ENCODE data around the gene TBC1D28.
"Not testable (repeated sequence)": the region's sequence is repeated elsewhere in the genome, so short reads cannot be mapped to it uniquely, and the experiment has no call there.

TBC1D28 gene

DNA sequence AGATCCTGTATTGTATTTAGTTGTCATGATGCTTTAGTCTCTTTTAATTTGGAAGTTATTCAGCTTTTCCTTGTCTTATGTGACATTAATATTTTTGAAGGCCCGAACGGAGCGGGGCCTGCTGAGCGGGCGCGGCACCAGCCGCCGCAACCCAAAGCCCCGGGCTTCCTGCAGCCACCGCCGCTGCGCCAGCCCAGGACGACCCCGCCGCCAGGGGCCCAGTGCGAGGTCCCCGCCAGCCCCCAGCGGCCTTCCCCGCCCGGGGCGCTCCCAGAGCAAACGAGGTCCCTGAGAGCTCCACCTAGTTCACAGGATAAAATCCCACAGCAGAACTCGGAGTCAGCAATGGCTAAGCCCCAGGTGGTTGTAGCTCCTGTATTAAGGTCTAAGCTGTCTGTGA is 5.9 kb upstream of the TBC1D28 start:
- H3K4me3 ChIP-seq (ENCODE audit: low read depth, low read length); H3K27ac ChIP-seq (ENCODE audit: low read depth, low read length); H3K4me1 ChIP-seq (ENCODE audit: control insufficient read depth, insufficient read depth, low read length, unreplicated experiment); H3K27me3 ChIP-seq (ENCODE audit: insufficient read depth, low read length); H2AFZ ChIP-seq (ENCODE audit: low read length, unreplicated experiment); H3K36me3 ChIP-seq (ENCODE audit: insufficient read depth, low read length); H3K79me2 ChIP-seq (ENCODE audit: control insufficient read depth, insufficient read depth, low read length, unreplicated experiment): not testable (repeated sequence)

- not testable (repeated sequence) for H3K4me1 ChIP-seq (ENCODE audit: control insufficient read depth, insufficient read depth, low read length, unreplicated experiment); H2AFZ ChIP-seq (ENCODE audit: low read length, unreplicated experiment); H3K79me2 ChIP-seq (ENCODE audit: control insufficient read depth, insufficient read depth, low read length, unreplicated experiment); H3K27me3 ChIP-seq (ENCODE audit: insufficient read depth, low read length); H3K4me3 ChIP-seq (ENCODE audit: low read depth, low read length); H3K36me3 ChIP-seq (ENCODE audit: insufficient read depth, low read length); H3K27ac ChIP-seq (ENCODE audit: low read depth, low read length)
These were observed 1.1 kb downstream of the TBC1D28 start for GRCh38 chr17:18643124-18643523.

- not testable (repeated sequence) for H3K27me3 ChIP-seq (ENCODE audit: insufficient read depth, low read length); H3K4me1 ChIP-seq (ENCODE audit: control insufficient read depth, insufficient read depth, low read length, unreplicated experiment); H3K79me2 ChIP-seq (ENCODE audit: control insufficient read depth, insufficient read depth, low read length, unreplicated experiment); H2AFZ ChIP-seq (ENCODE audit: low read length, unreplicated experiment); H3K36me3 ChIP-seq (ENCODE audit: insufficient read depth, low read length); H3K27ac ChIP-seq (ENCODE audit: low read depth, low read length); H3K4me3 ChIP-seq (ENCODE audit: low read depth, low read length)
These were observed 5.8 kb downstream of the TBC1D28 start for GRCh38 chr17:18638357-18638756.

- not testable (repeated sequence) for H3K36me3 ChIP-seq (ENCODE audit: insufficient read depth, low read length); H3K27me3 ChIP-seq (ENCODE audit: insufficient read depth, low read length); H3K4me1 ChIP-seq (ENCODE audit: control insufficient read depth, insufficient read depth, low read length, unreplicated experiment); H3K4me3 ChIP-seq (ENCODE audit: low read depth, low read length); H2AFZ ChIP-seq (ENCODE audit: low read length, unreplicated experiment); H3K27ac ChIP-seq (ENCODE audit: low read depth, low read length); H3K79me2 ChIP-seq (ENCODE audit: control insufficient read depth, insufficient read depth, low read length, unreplicated experiment)
These were observed 8.0 kb downstream of the TBC1D28 start for GRCh38 chr17:18636237-18636636.

DNA sequence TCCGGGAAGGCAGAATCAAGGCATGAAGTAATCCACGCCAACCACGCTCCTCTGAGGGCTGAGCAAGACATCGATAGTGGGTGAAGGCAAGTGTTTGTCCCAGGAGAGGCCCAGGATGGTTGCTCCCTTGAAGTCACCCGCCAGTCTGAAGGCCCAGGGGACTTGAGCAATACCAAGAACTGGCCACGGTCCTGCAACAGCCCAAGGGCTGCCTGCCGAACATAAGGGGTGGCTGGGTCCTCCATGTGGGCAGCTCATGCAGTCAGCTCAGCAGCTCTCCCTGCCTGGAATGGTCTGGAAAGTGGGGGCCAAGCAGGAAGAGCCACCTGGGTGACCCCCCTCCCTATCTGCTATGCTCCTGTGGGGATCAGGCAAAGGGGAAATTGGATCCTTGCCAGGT is 8.4 kb downstream of the TBC1D28 start:
- H2AFZ ChIP-seq (ENCODE audit: low read length, unreplicated experiment); H3K4me1 ChIP-seq (ENCODE audit: control insufficient read depth, insufficient read depth, low read length, unreplicated experiment); H3K4me3 ChIP-seq (ENCODE audit: low read depth, low read length); H3K27ac ChIP-seq (ENCODE audit: low read depth, low read length); H3K36me3 ChIP-seq (ENCODE audit: insufficient read depth, low read length); H3K79me2 ChIP-seq (ENCODE audit: control insufficient read depth, insufficient read depth, low read length, unreplicated experiment); H3K27me3 ChIP-seq (ENCODE audit: insufficient read depth, low read length): not testable (repeated sequence)

GRCh38 chr17:18634550-18635263 is 9.5 kb downstream of the TBC1D28 start:
- not testable (repeated sequence) for H3K27ac ChIP-seq (ENCODE audit: low read depth, low read length); H3K36me3 ChIP-seq (ENCODE audit: insufficient read depth, low read length); H3K79me2 ChIP-seq (ENCODE audit: control insufficient read depth, insufficient read depth, low read length, unreplicated experiment); H3K4me1 ChIP-seq (ENCODE audit: control insufficient read depth, insufficient read depth, low read length, unreplicated experiment); H3K27me3 ChIP-seq (ENCODE audit: insufficient read depth, low read length)
- peak overlapping the region; percentile 38 for H2AFZ ChIP-seq (ENCODE audit: low read length, unreplicated experiment)
- H3K4me3 ChIP-seq (ENCODE audit: low read depth, low read length), result peak overlapping the region; percentile 21

DNA sequence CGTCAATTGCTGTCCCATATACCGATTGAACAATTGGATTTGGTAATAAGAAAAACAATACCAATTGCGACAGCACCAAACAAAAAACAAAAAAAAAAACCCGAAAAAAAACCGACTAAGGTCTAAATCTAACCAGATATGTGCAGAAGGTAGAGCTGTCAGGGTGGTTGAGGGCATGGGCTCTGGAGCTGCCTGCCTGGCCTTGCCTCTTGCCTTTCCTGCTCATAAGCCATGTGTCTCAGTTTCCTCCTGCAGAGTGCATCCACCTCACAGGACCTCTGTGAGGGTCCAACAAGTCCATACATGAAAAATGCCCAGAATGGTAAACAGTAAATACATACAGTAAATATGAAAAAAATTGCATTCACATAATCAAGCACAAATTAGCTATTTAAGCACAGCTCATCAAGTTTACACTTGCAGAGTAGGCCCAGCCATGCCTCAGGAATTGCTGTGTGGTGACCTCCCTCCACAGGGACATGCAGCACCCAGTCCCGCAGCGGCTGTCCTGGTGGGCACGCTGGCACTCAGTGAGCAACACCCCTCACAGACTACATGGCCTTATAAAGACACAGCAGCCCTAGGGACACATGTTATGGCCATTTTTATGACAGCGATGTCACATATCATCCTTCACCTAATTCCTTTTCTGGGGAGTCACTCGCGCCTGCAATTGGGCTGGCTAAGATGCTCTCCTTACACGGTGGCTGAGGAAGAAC is 17.9 kb downstream of the TBC1D28 start:
- H3K27me3 ChIP-seq (ENCODE audit: insufficient read depth, low read length), result no peaks in the 10 kb centered on the region
- H3K4me1 ChIP-seq (ENCODE audit: control insufficient read depth, insufficient read depth, low read length, unreplicated experiment), result no peaks in the 10 kb centered on the region
- no peaks in the 10 kb centered on the region for H3K36me3 ChIP-seq (ENCODE audit: insufficient read depth, low read length)
- peak overlapping the region; percentile 15 for H2AFZ ChIP-seq (ENCODE audit: low read length, unreplicated experiment)
- H3K79me2 ChIP-seq (ENCODE audit: control insufficient read depth, insufficient read depth, low read length, unreplicated experiment), result no peaks in the 10 kb centered on the region
- no peak overlapping the region for H3K27ac ChIP-seq (ENCODE audit: low read depth, low read length)
- no peak overlapping the region for H3K4me3 ChIP-seq (ENCODE audit: low read depth, low read length)

- H3K4me3 ChIP-seq (ENCODE audit: low read depth, low read length), result peak overlapping the region; percentile 76
- H3K27ac ChIP-seq (ENCODE audit: low read depth, low read length); H3K27me3 ChIP-seq (ENCODE audit: insufficient read depth, low read length); H3K79me2 ChIP-seq (ENCODE audit: control insufficient read depth, insufficient read depth, low read length, unreplicated experiment); H3K36me3 ChIP-seq (ENCODE audit: insufficient read depth, low read length); H3K4me1 ChIP-seq (ENCODE audit: control insufficient read depth, insufficient read depth, low read length, unreplicated experiment): not testable (repeated sequence)
- H2AFZ ChIP-seq (ENCODE audit: low read length, unreplicated experiment), result peak overlapping the region; percentile 15
These were observed 18.6 kb downstream of the TBC1D28 start for GRCh38 chr17:18625509-18626104.

- peak overlapping the region; percentile 76 for H3K4me3 ChIP-seq (ENCODE audit: low read depth, low read length)
- not testable (repeated sequence) for H3K4me1 ChIP-seq (ENCODE audit: control insufficient read depth, insufficient read depth, low read length, unreplicated experiment); H3K27ac ChIP-seq (ENCODE audit: low read depth, low read length); H2AFZ ChIP-seq (ENCODE audit: low read length, unreplicated experiment); H3K79me2 ChIP-seq (ENCODE audit: control insufficient read depth, insufficient read depth, low read length, unreplicated experiment); H3K27me3 ChIP-seq (ENCODE audit: insufficient read depth, low read length); H3K36me3 ChIP-seq (ENCODE audit: insufficient read depth, low read length)
These were observed 19.2 kb downstream of the TBC1D28 start for GRCh38 chr17:18624862-18625501.

DNA sequence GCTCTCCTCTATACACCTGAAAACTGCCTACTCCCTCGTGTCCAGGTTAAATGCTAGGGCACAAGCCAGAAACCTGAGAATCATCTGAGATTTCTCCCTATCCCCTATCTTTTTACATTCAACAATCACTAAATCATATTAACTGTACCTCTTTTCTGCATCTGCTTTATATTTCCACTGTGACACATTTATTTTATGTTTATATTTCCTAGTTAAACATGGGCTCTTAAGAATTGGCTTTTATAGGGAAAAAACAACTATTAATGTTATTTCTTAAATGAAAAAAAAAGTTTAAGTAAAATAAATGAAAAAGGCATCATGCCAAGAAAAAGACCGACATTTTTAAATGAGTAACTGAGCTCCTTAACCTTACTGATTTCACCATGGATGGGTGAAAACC is 26.6 kb downstream of the TBC1D28 start:
- not testable (repeated sequence) for H3K4me3 ChIP-seq (ENCODE audit: low read depth, low read length); H3K27ac ChIP-seq (ENCODE audit: low read depth, low read length); H3K79me2 ChIP-seq (ENCODE audit: control insufficient read depth, insufficient read depth, low read length, unreplicated experiment); H3K4me1 ChIP-seq (ENCODE audit: control insufficient read depth, insufficient read depth, low read length, unreplicated experiment); H3K36me3 ChIP-seq (ENCODE audit: insufficient read depth, low read length); H3K27me3 ChIP-seq (ENCODE audit: insufficient read depth, low read length); H2AFZ ChIP-seq (ENCODE audit: low read length, unreplicated experiment)

DNA sequence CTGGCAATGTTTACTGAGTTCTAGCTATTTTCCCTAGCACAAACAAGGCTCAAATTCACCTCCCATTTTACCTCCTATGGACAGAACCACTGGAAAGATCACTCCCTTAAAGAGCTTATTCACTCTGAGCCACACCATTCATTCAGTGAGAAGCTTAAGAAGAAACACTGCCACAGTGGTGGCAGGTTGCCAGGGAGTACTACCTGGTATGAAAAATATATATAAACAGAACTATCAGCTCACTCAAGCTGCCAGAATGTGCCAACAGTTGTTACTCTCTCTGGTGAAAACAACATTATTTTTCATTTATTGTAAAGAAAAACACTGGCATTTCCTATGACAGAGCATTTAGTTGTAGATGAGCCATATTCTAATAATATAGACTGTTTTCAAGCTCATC is 31.2 kb downstream of the TBC1D28 start:
- H3K36me3 ChIP-seq (ENCODE audit: insufficient read depth, low read length); H3K27me3 ChIP-seq (ENCODE audit: insufficient read depth, low read length); H3K4me3 ChIP-seq (ENCODE audit: low read depth, low read length); H2AFZ ChIP-seq (ENCODE audit: low read length, unreplicated experiment); H3K79me2 ChIP-seq (ENCODE audit: control insufficient read depth, insufficient read depth, low read length, unreplicated experiment); H3K4me1 ChIP-seq (ENCODE audit: control insufficient read depth, insufficient read depth, low read length, unreplicated experiment); H3K27ac ChIP-seq (ENCODE audit: low read depth, low read length): not testable (repeated sequence)

Measured in ACC112 (cell line).